Panc1 (cell line): ENCODE results near the gene SH3TC1. TPM values are rescaled to one million over a fixed set of nuclear protein-coding genes. Genes with fewer than 3 reads are reported as not detected.

Source experiments
- ATAC-seq: fragments of 200-7000 bp; cut with Tn5 transposase; 2 replicates; pipeline ENCODE4 v1.9.1; 2020; ENCODE audit warnings: mild to moderate bottlenecking, moderate library complexity
- BruUV-seq: library from RNA; stranded (reverse); fragments of 400-500 nt; replicated peaks from 2 replicates; lab custom pipeline; 2021; lab: Mats Ljungman, UMichigan
- CTCF ChIA-PET: fragments of 300-600 bp; sonication (Branson Sonifier 250); formaldehyde crosslinking; loops from one replicate; lab custom pipeline; 2022; ENCODE audit warnings: antibody characterized with exemption; lab: Charles Lee
- POLR2A ChIA-PET: fragments of 300-600 bp; sonication (Branson Sonifier 250); formaldehyde crosslinking; loops from one replicate; lab custom pipeline; 2022; ENCODE audit warnings: antibody characterized with exemption; lab: Charles Lee
- DNase-seq: peaks from one replicate; pipeline ENCODE4 v3.0.0-alpha.2; 2010; ENCODE audit warnings: low read depth, low spot score
- H3K27ac ChIP-seq: 2 replicates; pipeline ENCODE4 v1.5.1; 2011; ENCODE audit warnings: mild to moderate bottlenecking, low read length, inconsistent platforms
- H3K27me3 ChIP-seq: fragments of 200-500 bp; sonication (Bioruptor generic); 2 replicates; pipeline ENCODE4 v1.6.0; 2014; ENCODE audit warnings: low read length, inconsistent platforms; ENCODE audit not compliant: control insufficient read depth, insufficient read depth
- H3K36me3 ChIP-seq: fragments of 200-500 bp; sonication (Bioruptor generic); 2 replicates; pipeline ENCODE4 v1.5.1; 2014; ENCODE audit warnings: inconsistent platforms, mild to moderate bottlenecking, low read length, moderate library complexity; ENCODE audit not compliant: control insufficient read depth, insufficient read depth
- H3K4me1 ChIP-seq: 2 replicates; pipeline ENCODE4 v1.5.1; 2011; ENCODE audit warnings: inconsistent platforms, mild to moderate bottlenecking, low read length, moderate library complexity; ENCODE audit not compliant: control insufficient read depth, insufficient read depth
- H3K4me3 ChIP-seq, 2 experiments: 2 replicates each; pipeline ENCODE4 v1.5.1; 2011 to 2012; ENCODE audit warnings: low read depth in 2 of 2, low read length in 2 of 2, mild to moderate bottlenecking in 2 of 2, inconsistent platforms in 1 of 2, moderate library complexity in 1 of 2
- H3K9me3 ChIP-seq: fragments of 200-500 bp; sonication (Bioruptor generic); 2 replicates; pipeline ENCODE4 v1.5.1; 2014; ENCODE audit warnings: low read depth, mild to moderate bottlenecking, inconsistent platforms, low read length, moderate library complexity; ENCODE audit not compliant: control insufficient read depth, insufficient read depth
- CTCF ChIP-seq: fragments of 450-650 bp; IDR thresholded peaks from 2 replicates; pipeline ENCODE4 v1.5.1; 2017; ENCODE audit warnings: mild to moderate bottlenecking
- POLR2AphosphoS5 ChIP-seq: IDR thresholded peaks from 2 replicates; pipeline ENCODE4 v1.6.1; 2012; ENCODE audit warnings: mild to moderate bottlenecking, low read depth, low read length, moderate library complexity
- REST ChIP-seq, 2 experiments: IDR thresholded peaks; 2 replicates each; pipeline ENCODE4 v1.6.1; 2011 to 2012; ENCODE audit warnings: low read depth in 2 of 2, control low read depth in 1 of 2, low read length in 1 of 2, mild to moderate bottlenecking in 1 of 2, moderate library complexity in 1 of 2; ENCODE audit not compliant: insufficient read depth in 1 of 2
- SIN3A ChIP-seq: IDR thresholded peaks from 2 replicates; pipeline ENCODE4 v1.6.1; 2012; ENCODE audit warnings: low read depth, mild to moderate bottlenecking, low read length, moderate library complexity, borderline replicate concordance; ENCODE audit not compliant: insufficient read depth
- TCF7L2 ChIP-seq: IDR thresholded peaks from 2 replicates; pipeline ENCODE4 v1.6.1; 2011; ENCODE audit warnings: mild to moderate bottlenecking, low read depth, low read length, inconsistent platforms
- in situ Hi-C: cut with HindIII; loops from 2 replicates; pipeline ENCODE4 v1.10.0; 2016; ENCODE audit warnings: low sequenced_read_pairs, low pct_unique_long_range_greater_than_20kb
- intact Hi-C: fragments of 100-400 bp; cut with micrococcal nuclease; formaldehyde crosslinking; loops from one replicate; pipeline ENCODE4 v1.10.0; 2022; ENCODE audit not compliant: unreplicated experiment
- total RNA-seq: library from RNA; stranded (reverse); gene quantifications from one replicate; pipeline ENCODE4 v1.2.1, GENCODE V29; 2021; ENCODE audit not compliant: unreplicated experiment

SH3TC1 gene
- total RNA-seq, 1 experiment from 2014 or later: 4.5 TPM

DNA sequence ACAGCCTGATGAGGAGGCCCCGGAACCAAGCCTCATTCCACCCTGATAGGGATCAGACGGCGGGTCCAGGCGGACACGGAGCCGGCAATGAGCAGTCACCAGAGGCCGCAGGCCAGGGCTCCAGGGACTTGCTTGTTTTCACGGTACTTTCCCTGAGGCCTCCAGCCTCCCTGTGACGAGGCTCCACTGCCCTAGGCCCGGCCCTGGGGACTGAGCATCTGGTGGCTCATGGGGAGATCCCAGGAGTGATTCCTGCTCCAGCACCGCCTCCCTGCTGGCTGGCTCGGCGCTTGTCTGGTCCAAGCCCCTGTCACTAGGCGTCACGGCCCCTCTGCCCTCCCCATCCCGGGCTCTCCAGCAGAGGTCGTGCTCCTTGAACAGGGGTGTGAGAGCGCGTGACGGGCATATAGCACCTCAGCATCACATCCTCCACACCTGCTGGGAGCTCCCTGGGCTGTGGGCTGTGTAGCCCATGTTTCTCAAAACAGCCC lies 84.6 kb downstream of the SH3TC1 start:
- TF ChIP-seq TCF7L2 (no peak), CTCF (no peak), REST (IDR thresholded peaks at IDR 0.05; ENCODE audit: insufficient read depth in 1 of 2, low read depth in 2 of 2, low read length in 1 of 2) (no peak), POLR2AphosphoS5 (no peak), SIN3A (no peak)
- H3K4me1 ChIP-seq: no peaks in the 10 kb centered on the region; the same call in 1 of the 2 replicates
- no TSS peak for BruUV-seq
- ChIA-PET CTCF (no interaction called here), POLR2A (no interaction called here)
- intact Hi-C loops (no loop called here), in situ Hi-C loops (no loop called here)
- no peaks in the 10 kb centered on the region for H3K9me3 ChIP-seq
- no peak overlapping the region for H3K27ac ChIP-seq
- H3K36me3 ChIP-seq: no peaks in the 10 kb centered on the region
- no peak for DNase-seq
- H3K27me3 ChIP-seq: no peaks in the 10 kb centered on the region
- 0 out of 2 replicates have a peak, but pooled peaks have one; percentile 13 for ATAC-seq
- H3K4me3 ChIP-seq: no peak overlapping the region

- Histone ChIP-seq H3K27ac (no peak overlapping the region), H3K27me3 (no peaks in the 10 kb centered on the region), H3K4me1 (no peaks in the 10 kb centered on the region), H3K4me3 (no peak overlapping the region), H3K9me3 (no peaks in the 10 kb centered on the region), H3K36me3 (no peaks in the 10 kb centered on the region)
- ChIA-PET CTCF (no interaction called here), POLR2A (no interaction called here)
- in situ Hi-C loops (no loop called here), intact Hi-C loops (no loop called here)
- BruUV-seq: no TSS peak
- DNase-seq (no peak), ATAC-seq (no peak)
- TF ChIP-seq CTCF (no peak), TCF7L2 (no peak), SIN3A (no peak)
Observed at GRCh38 chr4:8284391-8284790, 85.3 kb downstream of the SH3TC1 start.
